ENCODE measurements around the gene SRGAP3.

The SRGAP3 gene

GRCh38 chr3:9169956-9170850 lies 79.2 kb downstream of the SRGAP3 start:
- no peak for DNase-seq

- DNase-seq: no peak
Measured at GRCh38 chr3:9169326-9169725, 80.1 kb downstream of the SRGAP3 start.

DNA sequence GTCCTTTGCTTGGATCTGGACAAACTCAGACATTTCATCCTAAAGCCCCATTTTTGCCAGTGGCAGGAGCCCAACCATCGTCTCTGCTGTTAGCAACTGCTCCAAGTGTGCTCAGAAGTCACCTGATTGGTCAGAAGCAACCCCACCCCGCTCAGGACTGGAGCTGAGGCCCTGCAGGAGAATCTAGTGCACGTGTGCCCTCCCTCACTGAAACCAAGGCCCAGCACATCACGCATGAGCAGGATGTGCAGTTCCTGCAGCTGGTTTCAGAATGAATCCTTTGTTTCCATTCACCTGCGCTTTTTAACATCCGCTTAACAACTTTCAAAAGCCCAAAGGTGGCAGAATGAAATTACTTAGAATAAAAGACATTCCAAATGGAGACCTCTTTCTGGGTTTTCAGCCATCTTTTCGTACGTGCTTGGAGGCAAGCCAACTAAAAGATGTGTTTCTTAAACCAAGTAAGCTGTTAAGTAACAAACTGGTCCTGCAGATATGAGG lies 81.2 kb downstream of the SRGAP3 start:
- DNase-seq: no peak

GRCh38 chr3:9167222-9167621 lies 82.2 kb downstream of the SRGAP3 start:
- DNase-seq: no peak

- no peak for DNase-seq
Measured at GRCh38 chr3:9165421-9165820, 84.0 kb downstream of the SRGAP3 start.

DNA sequence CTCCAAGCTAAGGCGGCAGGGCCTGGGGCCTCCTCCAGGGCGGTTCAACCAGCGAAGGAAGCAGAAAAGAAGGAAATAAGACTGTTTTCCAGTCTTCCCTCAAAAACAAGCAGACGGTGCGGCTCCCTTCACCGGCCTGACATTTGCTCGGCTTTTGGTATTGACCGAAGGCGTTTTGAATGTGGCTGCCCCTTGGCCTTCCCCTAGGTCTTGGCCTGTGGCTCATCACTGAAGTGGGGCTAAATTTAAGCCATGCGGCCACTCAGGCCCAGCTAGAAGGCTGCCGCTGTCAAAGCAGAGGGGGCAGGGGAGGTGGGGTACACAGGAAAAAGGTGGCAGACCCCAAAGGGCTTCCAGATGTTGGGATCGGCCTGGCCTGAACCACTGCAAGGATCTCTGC lies 86.2 kb downstream of the SRGAP3 start:
- no peak for DNase-seq

GRCh38 chr3:9161811-9162210 lies 87.6 kb downstream of the SRGAP3 start:
- no peak for DNase-seq

- DNase-seq: no peak
Measured at GRCh38 chr3:9161298-9161697, 88.1 kb downstream of the SRGAP3 start.

DNA sequence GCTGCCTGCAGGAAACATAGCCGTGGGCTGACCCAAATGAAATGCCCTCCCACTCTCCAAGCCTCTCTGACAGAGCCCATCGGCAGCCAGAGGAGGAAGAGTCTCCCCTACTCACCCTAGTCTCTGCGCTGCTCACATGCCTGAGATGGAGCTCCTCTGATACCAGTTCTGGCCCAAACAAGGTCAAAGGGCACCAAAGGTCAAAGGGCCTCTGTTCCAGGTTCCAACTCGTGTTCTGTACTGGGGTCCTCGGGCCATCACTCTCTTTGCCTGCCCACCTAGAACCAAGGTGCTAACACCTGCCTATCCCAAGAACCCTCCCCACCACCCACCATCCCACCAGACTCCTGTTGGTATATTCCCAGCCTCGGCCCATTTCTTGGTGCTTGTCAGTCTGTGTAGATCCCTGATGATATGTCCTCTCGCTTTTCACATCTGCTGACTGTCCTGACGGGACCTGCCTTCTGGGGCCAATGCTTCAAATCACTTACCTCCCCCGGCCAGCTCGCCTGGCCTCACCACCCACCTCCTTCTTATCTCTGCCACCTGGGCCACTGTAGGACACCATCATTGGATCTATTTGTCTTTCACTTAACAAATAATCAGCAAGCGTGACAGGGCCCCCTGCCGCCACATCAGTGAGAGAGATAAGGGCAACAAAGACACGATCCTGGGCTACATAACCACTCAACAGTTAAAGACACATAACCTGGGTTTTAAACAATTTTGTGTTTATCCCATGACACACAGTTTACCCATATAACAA lies 90.4 kb downstream of the SRGAP3 start:
- DNase-seq: no peak

DNA sequence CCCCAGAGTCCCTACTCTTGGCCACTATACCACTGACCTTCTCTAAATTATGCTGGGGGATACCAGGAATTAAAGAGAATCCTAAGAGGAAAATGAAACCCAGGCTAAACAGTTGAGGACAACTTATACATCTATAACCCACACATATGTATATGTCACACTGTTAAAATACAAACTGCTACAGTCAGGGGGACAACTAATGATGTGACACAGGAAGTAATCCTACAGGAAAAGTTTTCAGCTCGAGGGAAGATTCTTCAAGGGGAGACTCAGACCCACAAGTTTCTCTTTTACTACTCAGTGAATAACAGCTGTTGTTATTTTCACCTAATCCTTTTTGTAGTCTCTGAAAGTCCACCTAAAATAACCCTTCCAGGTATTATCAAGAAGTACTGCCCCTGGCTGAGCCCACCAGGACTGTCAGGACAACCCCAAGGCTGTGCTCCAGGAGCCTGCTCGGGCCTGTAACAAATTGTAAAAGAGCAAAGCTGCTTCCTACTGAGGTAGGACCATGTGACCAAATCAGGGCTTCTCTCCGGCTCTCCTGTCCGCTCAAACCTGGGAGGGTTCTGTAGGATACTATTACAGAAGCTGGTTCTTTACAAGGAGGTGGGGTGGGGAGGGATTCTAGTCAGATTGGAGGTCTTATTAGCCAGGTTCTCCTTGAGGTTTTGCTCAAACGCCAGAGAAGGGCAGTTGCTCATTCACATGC lies 91.6 kb downstream of the SRGAP3 start:
- DNase-seq: no peak

DNA sequence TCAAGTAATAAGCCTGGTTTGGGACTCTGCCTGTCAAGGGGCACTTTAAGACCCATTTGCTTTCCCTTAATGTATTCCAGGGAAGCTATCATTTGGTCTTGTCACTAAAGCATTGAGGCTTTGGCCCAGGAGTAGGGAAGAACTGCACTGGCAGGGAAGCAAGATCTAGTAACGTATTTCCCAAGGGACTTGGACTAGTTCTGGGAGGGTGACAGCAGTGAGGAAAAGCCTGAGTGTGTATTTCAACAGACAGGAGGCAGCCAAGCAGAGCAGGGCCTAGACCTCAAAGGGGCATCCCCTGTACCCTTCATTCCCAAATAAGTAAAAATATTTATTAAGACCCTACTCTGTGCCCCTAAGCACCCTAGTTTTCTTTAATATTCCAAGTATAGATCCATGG lies 92.8 kb downstream of the SRGAP3 start:
- DNase-seq: no peak

- DNase-seq: no peak
Measured at GRCh38 chr3:9155028-9155427, 94.4 kb downstream of the SRGAP3 start.

GRCh38 chr3:9153904-9154619 lies 95.4 kb downstream of the SRGAP3 start:
- no peak for DNase-seq

DNA sequence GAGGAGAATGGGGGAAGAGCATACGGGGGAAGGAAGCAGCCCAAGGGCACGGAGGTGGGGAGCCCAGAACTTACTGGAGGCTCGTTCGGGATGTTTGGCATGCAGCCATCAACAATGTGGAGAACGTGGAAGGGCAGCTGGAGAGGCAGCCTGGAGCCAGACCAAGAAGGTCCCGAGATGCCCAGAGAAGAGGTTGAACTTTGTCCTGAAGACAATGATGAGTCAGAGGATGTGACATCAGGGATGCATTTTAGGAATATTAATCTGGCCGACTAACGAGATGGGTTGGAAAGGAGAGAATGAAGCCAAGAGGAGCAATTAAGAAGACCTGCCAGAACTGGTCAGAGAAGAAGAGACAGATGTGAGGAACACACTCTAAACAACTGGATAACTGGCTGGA lies 98.2 kb downstream of the SRGAP3 start:
- no peak for DNase-seq

- no peak for DNase-seq
Measured at GRCh38 chr3:9149566-9149965, 99.9 kb downstream of the SRGAP3 start.

DNA sequence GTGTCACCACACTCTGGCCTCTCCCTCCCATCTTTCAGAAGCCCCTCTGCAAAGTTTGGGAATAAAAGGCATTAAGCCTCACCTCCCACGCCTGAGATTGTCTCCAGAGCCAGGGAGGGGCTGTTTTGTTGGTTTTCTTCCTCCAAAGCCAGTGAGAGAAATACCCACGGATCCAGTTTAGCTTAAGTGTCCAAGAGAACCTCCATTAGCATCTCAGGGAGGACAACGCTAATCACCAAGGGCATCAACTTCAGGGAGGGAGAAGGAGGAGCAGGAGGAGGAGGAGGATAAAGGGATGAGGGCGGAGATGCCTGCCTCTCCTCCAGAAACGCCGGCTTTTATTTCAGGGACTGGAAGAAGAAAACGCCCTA lies 101.6 kb downstream of the SRGAP3 start:
- no peak for DNase-seq

GRCh38 chr3:9147215-9147895 lies 102.1 kb downstream of the SRGAP3 start:
- peak in 1 of 2 experiments; percentile 13 for DNase-seq

- DNase-seq: no peak
Measured at GRCh38 chr3:9146367-9147071, 102.9 kb downstream of the SRGAP3 start.

DNA sequence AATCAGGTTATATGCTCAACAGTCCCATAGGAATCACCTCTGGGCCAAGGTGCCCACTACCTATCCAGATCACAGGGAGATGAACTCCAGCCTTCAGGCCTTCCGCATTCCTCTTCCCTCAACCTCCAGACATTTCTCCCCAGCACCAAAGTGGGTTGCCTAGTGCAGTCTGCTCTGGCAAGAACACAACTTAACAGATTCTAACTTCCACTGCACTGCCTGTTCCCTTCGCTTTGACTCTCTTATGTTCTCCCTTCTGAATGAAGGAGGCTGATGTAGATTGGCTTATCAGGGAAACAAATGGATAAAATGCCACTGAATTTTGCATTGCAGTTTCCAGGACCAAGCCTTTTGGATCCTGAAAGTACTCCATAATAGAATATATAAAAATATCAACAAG lies 106.3 kb downstream of the SRGAP3 start:
- no peak for DNase-seq

- DNase-seq: no peak
Measured at GRCh38 chr3:9142362-9142761, 107.1 kb downstream of the SRGAP3 start.

GRCh38 chr3:9141928-9142289 lies 107.5 kb downstream of the SRGAP3 start:
- DNase-seq: no peak

GRCh38 chr3:9139366-9139765 lies 110.1 kb downstream of the SRGAP3 start:
- no peak for DNase-seq

Data from NCI-H446 (cell line).